AG10803 (cell line): ENCODE data around the gene CADM4.

ENCODE experiments used
- DNase-seq: peaks from one replicate; pipeline ENCODE4 v3.0.0; 2010; ENCODE audit warnings: low read depth
- H3K4me3 ChIP-seq: 2 replicates; pipeline ENCODE4 v1.5.1; 2011; ENCODE audit warnings: mild to moderate bottlenecking, low read length, control low read depth
- CTCF ChIP-seq: conservative IDR thresholded peaks from 2 replicates; pipeline ENCODE4 v1.5.1; 2011; ENCODE audit warnings: mild to moderate bottlenecking, low read length, control low read depth, inconsistent platforms

CADM4 gene

GRCh38 chr19:43681821-43682220 is 42.2 kb upstream of the CADM4 start:
- TF ChIP-seq CTCF: no peak
- H3K4me3 ChIP-seq: no peak overlapping the region
- DNase-seq: no peak

- DNase-seq: no peak
- no peak for TF ChIP-seq CTCF
- no peak overlapping the region for H3K4me3 ChIP-seq
These were observed 39.0 kb upstream of the CADM4 start for GRCh38 chr19:43678512-43679261.

GRCh38 chr19:43675906-43676305 is 36.3 kb upstream of the CADM4 start:
- no peak overlapping the region for H3K4me3 ChIP-seq
- TF ChIP-seq CTCF: no peak
- DNase-seq: no peak

- no peak for TF ChIP-seq CTCF
- peak; percentile 30 for DNase-seq
- H3K4me3 ChIP-seq: no peak overlapping the region
These were observed 35.7 kb upstream of the CADM4 start for GRCh38 chr19:43675269-43675879.

GRCh38 chr19:43674596-43674995 is 34.9 kb upstream of the CADM4 start:
- TF ChIP-seq CTCF: no peak
- peak; percentile 59 for DNase-seq
- no peak overlapping the region for H3K4me3 ChIP-seq

- DNase-seq: no peak
- no peak overlapping the region for H3K4me3 ChIP-seq
- no peak for TF ChIP-seq CTCF
These were observed 34.5 kb upstream of the CADM4 start for GRCh38 chr19:43674183-43674582.

- DNase-seq: no peak
- no peak overlapping the region for H3K4me3 ChIP-seq
- TF ChIP-seq CTCF: no peak
These were observed 34.0 kb upstream of the CADM4 start for GRCh38 chr19:43673637-43674036.
